KMS-11 (cell line): ENCODE measurements around the gene CDX2.

Source experiments
- H2AFZ ChIP-seq: fragments of 200-600 bp; sonication (generic); 2 replicates; pipeline ENCODE4 v1.6.1; 2016; ENCODE audit warnings: antibody characterized with exemption, mixed run types, low read depth
- H3K27ac ChIP-seq: fragments of 200-600 bp; sonication (generic); 2 replicates; pipeline ENCODE4 v1.6.1; 2016; ENCODE audit warnings: mild to moderate bottlenecking, mixed run types
- H3K27me3 ChIP-seq: fragments of 200-600 bp; sonication (generic); 2 replicates; pipeline ENCODE4 v1.6.1; 2017; ENCODE audit warnings: mild to moderate bottlenecking, low read depth, mixed run types, moderate library complexity; ENCODE audit not compliant: insufficient read depth
- H3K36me3 ChIP-seq: fragments of 200-600 bp; sonication (generic); 2 replicates; pipeline ENCODE4 v1.6.1; 2017; ENCODE audit warnings: mild to moderate bottlenecking, mixed run types; ENCODE audit not compliant: insufficient read depth
- H3K4me1 ChIP-seq: fragments of 200-600 bp; sonication (generic); 2 replicates; pipeline ENCODE4 v1.6.1; 2016; ENCODE audit warnings: mild to moderate bottlenecking, low read depth, mixed run types; ENCODE audit not compliant: poor library complexity, severe bottlenecking
- H3K4me2 ChIP-seq: fragments of 200-600 bp; sonication (generic); 2 replicates; pipeline ENCODE4 v1.7.0; 2016; ENCODE audit warnings: mild to moderate bottlenecking, mixed run types
- H3K4me3 ChIP-seq: fragments of 200-600 bp; sonication (generic); IDR thresholded peaks from 2 replicates; pipeline ENCODE4 v1.6.1; 2017; ENCODE audit warnings: low read depth, low read length, mixed read lengths; ENCODE audit not compliant: insufficient read depth
- H3K79me2 ChIP-seq: fragments of 200-600 bp; sonication (generic); 2 replicates; pipeline ENCODE4 v1.6.1; 2016; ENCODE audit warnings: low read depth, mixed run types; ENCODE audit not compliant: insufficient read depth
- H3K9ac ChIP-seq: fragments of 200-600 bp; sonication (generic); 2 replicates; pipeline ENCODE4 v1.6.1; 2016; ENCODE audit warnings: mild to moderate bottlenecking, mixed run types
- H4K20me1 ChIP-seq: fragments of 200-600 bp; sonication (generic); 2 replicates; pipeline ENCODE4 v1.6.1; 2016; ENCODE audit warnings: mild to moderate bottlenecking, mixed run types; ENCODE audit not compliant: insufficient read depth
- TF ChIP-seq, protein P1 (sequence below): fragments of 200-600 bp; sonication (generic); conservative IDR thresholded peaks from 2 replicates; pipeline ENCODE4 v1.6.1; 2017; ENCODE audit warnings: low read depth, mild to moderate bottlenecking, antibody characterized with exemption, low read length, moderate library complexity, mixed read lengths

CDX2 gene

GRCh38 chr13:27970382-27971235, 1.5 kb upstream of the CDX2 start:
- TF ChIP-seq, protein P1, sequence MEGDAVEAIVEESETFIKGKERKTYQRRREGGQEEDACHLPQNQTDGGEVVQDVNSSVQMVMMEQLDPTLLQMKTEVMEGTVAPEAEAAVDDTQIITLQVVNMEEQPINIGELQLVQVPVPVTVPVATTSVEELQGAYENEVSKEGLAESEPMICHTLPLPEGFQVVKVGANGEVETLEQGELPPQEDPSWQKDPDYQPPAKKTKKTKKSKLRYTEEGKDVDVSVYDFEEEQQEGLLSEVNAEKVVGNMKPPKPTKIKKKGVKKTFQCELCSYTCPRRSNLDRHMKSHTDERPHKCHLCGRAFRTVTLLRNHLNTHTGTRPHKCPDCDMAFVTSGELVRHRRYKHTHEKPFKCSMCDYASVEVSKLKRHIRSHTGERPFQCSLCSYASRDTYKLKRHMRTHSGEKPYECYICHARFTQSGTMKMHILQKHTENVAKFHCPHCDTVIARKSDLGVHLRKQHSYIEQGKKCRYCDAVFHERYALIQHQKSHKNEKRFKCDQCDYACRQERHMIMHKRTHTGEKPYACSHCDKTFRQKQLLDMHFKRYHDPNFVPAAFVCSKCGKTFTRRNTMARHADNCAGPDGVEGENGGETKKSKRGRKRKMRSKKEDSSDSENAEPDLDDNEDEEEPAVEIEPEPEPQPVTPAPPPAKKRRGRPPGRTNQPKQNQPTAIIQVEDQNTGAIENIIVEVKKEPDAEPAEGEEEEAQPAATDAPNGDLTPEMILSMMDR, result no peak
- no peak overlapping the region for H3K4me2 ChIP-seq
- H3K9ac ChIP-seq, result no peak overlapping the region
- no peaks in the 10 kb centered on the region for H4K20me1 ChIP-seq
- no peak overlapping the region for H3K4me3 ChIP-seq
- no peak overlapping the region for H3K27ac ChIP-seq
- H3K4me1 ChIP-seq, result no peaks in the 10 kb centered on the region
- no peaks in the 10 kb centered on the region for H3K79me2 ChIP-seq
- H3K36me3 ChIP-seq, result no peaks in the 10 kb centered on the region
- no peaks in the 10 kb centered on the region for H3K27me3 ChIP-seq
- H2AFZ ChIP-seq, result no peak overlapping the region

DNA sequence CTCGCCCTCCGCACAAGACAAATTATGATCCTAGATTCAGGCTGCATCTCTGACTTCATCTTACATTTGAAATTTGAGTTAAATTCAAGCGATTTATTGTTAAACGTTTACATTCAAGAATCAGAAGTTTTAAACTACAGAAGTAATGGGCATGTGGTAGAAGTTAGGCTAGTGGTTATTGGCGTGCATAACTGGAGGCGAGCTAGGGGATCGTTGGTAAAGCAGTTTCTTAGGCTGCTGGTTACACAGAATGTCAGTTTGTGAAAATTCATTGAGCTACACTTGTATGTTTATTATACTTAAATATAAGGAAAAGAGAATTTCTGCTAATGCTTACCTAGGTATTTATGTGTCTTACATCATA, 733 bp upstream of the CDX2 start:
- H3K4me1 ChIP-seq, result no peaks in the 10 kb centered on the region
- no peak overlapping the region for H3K27ac ChIP-seq
- H3K36me3 ChIP-seq, result no peaks in the 10 kb centered on the region
- H3K4me2 ChIP-seq, result no peak overlapping the region
- TF ChIP-seq, protein P1, result no peak
- no peaks in the 10 kb centered on the region for H4K20me1 ChIP-seq
- no peaks in the 10 kb centered on the region for H3K27me3 ChIP-seq
- no peak overlapping the region for H2AFZ ChIP-seq
- H3K4me3 ChIP-seq, result no peak overlapping the region
- H3K79me2 ChIP-seq, result no peaks in the 10 kb centered on the region
- H3K9ac ChIP-seq, result no peak overlapping the region

DNA sequence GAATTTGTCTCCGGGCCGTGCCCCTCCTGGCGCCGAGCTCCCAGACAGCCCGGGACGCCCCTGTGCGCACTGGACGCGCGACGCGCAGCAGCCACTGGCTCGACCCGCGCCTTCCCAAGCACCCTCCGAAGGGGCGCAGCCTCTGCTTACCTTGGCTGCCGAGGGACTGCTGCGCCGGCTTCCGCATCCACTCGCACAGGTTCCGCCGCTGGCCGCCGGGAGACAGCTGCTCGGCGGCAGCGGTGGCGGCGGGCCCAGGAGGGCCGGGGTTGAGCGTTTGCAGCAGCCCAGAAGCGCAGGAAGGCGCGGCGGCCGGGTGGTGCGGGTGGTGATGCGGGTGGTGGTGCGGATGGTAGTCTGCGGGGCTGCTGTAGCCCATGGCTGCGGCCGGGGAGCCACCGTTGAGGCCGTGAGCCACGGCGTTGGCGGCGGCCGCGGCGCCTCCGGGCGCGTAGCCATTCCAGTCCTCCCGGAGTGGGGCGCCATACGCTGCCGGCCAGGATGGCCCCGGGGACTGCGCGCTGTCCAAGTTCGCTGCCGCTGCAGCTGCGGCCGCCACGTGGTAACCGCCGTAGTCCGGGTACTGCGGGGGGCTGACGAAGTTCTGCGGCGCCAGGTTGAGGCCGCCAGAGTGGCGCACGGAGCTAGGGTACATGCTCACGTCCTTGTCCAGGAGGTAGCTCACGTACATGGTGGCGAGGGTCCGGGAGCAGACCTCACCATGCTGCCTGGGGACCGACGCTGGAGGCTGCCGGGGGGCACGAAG, 616 bp downstream of the CDX2 start:
- TF ChIP-seq, protein P1, result no peak
- Histone ChIP-seq H2AFZ (no peak overlapping the region), H4K20me1 (no peaks in the 10 kb centered on the region), H3K4me3 (no peak overlapping the region), H3K36me3 (no peaks in the 10 kb centered on the region), H3K27me3 (no peaks in the 10 kb centered on the region), H3K9ac (no peak overlapping the region), H3K79me2 (no peaks in the 10 kb centered on the region), H3K4me2 (no peak overlapping the region), H3K4me1 (no peaks in the 10 kb centered on the region), H3K27ac (no peak overlapping the region)

GRCh38 chr13:27967736-27968315, 1.3 kb downstream of the CDX2 start:
- Histone ChIP-seq H3K9ac (no peak overlapping the region), H3K4me2 (no peak overlapping the region), H3K79me2 (no peaks in the 10 kb centered on the region), H3K27me3 (no peaks in the 10 kb centered on the region), H2AFZ (no peak overlapping the region), H3K4me1 (no peaks in the 10 kb centered on the region), H3K27ac (no peak overlapping the region), H3K4me3 (no peak overlapping the region), H3K36me3 (no peaks in the 10 kb centered on the region), H4K20me1 (no peaks in the 10 kb centered on the region)
- TF ChIP-seq, protein P1, result no peak
